ENCODE data around the gene BOLA1.

Gene BOLA1

DNA sequence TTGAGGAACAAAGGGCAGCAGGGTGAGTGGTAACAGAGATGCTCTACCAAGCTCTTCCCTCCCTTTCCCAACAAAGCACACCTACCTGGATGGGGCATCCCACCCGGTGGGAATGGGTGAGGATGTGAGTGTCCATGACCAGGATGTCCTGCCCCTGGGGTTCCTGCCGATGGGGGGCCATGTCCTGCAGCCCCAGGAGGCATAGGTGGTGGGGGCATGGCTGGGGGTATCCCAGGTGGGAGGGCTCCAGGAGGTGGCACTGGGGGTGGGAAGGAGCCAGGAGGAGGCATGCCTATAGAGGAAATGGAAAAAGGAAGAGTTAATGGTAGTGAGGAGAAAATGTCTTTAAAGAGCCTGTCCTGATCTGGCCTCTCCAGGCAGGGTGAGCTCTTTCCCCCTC lies 26.4 kb downstream of the BOLA1 start:
- H3K4me3 ChIP-seq (ENCODE audit: low read depth, low read length): no peak overlapping the region
- TF ChIP-seq, protein P1, sequence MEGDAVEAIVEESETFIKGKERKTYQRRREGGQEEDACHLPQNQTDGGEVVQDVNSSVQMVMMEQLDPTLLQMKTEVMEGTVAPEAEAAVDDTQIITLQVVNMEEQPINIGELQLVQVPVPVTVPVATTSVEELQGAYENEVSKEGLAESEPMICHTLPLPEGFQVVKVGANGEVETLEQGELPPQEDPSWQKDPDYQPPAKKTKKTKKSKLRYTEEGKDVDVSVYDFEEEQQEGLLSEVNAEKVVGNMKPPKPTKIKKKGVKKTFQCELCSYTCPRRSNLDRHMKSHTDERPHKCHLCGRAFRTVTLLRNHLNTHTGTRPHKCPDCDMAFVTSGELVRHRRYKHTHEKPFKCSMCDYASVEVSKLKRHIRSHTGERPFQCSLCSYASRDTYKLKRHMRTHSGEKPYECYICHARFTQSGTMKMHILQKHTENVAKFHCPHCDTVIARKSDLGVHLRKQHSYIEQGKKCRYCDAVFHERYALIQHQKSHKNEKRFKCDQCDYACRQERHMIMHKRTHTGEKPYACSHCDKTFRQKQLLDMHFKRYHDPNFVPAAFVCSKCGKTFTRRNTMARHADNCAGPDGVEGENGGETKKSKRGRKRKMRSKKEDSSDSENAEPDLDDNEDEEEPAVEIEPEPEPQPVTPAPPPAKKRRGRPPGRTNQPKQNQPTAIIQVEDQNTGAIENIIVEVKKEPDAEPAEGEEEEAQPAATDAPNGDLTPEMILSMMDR (IDR thresholded peaks at IDR 0.05; ENCODE audit: low read depth, low read length): no peak

DNA sequence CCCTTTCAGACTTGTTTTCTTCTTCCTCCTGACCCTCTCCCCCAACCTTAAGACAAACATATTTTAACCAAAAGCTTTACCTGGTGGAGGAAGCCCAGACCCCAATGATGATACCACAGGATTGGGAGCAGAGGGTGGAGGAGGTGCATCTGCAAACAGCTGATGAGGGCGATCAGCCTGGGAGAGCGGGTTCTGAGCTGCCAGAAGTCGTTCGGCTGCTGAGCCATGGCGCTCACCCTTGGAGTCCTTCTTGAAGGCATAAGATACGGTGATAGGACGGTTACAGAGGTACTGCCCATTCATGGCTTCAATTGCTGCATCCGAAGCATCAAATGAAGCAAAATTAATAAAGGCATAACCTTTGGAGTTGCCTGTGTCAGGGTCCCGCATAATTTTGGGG lies 26.9 kb downstream of the BOLA1 start:
- TF ChIP-seq, protein P1 (IDR thresholded peaks at IDR 0.05; ENCODE audit: low read depth, low read length): no peak
- H3K4me3 ChIP-seq (ENCODE audit: low read depth, low read length): peak overlapping the region; percentile 82; the same call in 1 of the 2 replicates

DNA sequence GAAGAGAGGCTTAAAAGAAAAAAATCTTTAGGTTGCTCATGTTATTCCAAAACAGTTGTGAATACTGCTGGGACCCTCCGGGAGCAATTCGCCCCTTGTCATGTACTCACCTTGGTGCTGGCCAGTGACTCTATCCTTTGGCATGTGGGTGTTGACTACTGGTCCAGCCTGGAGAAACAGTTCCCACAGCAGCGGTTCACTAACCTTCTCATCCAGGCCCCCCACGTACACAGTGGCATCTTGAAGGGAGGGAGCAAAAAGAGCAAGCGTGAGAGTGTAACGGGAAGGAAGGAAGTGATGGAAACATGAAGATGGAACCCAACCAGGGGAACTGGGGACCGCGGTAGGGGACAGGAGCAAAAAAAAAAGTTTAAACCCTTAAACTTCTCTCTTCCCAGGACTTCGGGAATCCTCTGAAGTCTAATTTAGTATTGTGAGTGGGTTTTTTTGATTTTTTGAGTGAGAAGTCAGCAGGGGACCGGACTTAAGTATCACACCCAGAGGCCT lies 27.7 kb downstream of the BOLA1 start:
- H3K4me3 ChIP-seq (ENCODE audit: low read depth, low read length): peak overlapping the region; percentile 82
- TF ChIP-seq, protein P1 (IDR thresholded peaks at IDR 0.05; ENCODE audit: low read depth, low read length): no peak

DNA sequence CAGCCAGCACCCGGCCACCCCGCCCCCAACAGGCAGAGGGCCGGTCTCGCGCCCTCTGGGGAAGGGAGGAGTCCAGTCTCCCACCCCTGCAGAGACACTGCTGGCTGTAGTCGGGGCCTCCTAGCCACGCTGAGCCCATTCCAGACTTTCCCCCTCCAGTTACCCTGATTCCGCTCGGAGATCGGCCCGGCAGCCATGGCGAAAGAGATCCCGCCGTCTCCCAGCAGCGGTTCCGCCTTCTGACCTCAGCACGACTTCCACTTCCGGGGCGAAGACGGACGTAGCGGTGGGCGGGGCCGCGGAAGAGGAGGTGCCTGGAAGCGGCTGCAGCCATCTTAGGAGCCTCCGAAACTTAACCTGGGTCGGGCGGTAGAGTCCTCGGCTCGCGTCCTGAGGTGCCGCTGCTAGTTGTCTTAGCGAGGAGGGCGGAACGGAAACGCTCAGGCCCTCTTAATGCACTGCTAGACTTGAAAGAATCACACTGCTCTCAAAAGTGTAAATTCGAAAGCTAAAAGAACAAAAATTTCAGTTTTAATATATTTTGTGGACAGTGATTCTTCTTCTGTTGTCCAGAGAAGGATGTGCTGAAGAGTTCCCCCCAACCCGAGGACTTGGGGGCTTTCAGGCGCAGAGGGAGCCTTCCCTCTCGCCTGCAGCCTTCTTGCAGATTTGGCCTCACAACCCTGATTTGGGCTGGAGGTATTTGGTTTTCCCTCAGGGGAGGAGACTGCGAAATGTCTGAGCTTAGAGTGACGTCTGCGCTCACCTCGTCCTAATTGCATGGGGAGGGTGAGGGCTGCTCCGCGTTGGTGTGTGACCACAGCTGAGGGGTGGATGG lies 28.4 kb downstream of the BOLA1 start, which contains the start of gene SF3B4:
Gene SF3B4, minus strand, starts transcription at position 241 of the 838 bp plus-strand sequence. Its CDS starts 44 bp downstream, at position 197.
- peak within 1 kb of the TSS; percentile 82 for H3K4me3 ChIP-seq (ENCODE audit: low read depth, low read length)
- TF ChIP-seq, protein P1 (IDR thresholded peaks at IDR 0.05; ENCODE audit: low read depth, low read length): no peak

DNA sequence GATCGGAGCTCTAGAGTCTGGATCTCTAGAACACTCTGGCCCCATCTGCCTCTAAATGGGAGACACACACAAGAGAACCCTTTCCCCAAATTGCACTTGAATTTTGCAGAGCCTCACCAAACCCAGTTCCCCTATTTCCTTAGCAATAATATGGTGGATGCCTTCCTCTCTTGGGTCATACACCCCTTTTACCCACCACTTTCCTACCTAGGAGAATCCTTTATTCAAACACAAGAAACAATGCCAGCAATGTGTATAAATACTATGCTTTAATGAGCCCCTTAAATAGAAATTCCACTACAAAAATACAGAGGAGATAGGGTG lies 29.0 kb downstream of the BOLA1 start:
- H3K4me3 ChIP-seq (ENCODE audit: low read depth, low read length): peak overlapping the region; percentile 82
- TF ChIP-seq, protein P1 (IDR thresholded peaks at IDR 0.05; ENCODE audit: low read depth, low read length): no peak

DNA sequence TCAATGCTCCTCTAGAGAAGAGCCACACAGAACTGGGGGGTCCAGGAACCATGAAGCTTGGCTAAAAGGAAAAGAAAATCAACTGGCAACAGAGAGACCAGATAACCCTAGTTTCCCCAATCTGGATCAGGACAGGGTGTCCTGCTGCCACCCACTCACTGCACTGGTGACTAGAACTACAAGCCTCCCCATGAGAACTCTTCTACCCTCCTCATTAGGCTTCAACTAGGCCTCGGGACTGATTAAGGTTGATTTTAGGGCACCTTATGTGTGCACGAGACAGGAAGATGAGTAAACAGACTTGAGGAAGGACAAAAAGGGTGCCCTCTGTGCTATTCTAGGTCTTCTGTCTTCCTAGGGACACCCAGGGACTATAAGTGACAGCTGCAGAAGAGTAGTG lies 30.5 kb downstream of the BOLA1 start:
- TF ChIP-seq, protein P1 (IDR thresholded peaks at IDR 0.05; ENCODE audit: low read depth, low read length): no peak
- no peak overlapping the region for H3K4me3 ChIP-seq (ENCODE audit: low read depth, low read length)

DNA sequence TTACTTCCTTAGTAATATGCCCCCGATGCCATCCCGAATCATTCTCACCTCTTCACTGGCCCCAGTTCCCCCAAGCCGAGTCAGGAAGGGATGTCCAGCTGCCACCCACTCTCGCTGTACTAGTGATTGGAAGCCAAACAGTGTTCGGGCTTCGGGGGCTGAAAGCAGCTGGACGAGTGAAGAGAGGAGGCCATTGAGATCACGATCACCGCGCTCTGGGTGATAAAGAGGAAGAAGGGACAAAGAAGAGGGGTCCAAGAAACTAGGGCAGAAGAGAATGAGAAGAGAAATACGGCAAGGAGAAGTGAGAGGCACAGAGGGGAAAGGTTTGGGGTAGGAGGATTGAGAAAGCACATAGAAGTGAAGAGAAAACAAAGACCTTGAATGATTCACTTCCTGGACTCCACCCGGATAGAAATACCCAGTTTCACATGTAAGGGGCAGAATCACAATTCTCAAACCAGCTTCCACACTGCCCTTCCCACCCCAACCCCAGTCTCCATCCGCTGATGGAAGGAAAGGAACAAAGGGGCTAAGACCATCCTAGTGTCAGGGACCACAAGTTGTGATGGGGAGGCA lies 31.9 kb downstream of the BOLA1 start:
- no peak overlapping the region for H3K4me3 ChIP-seq (ENCODE audit: low read depth, low read length)
- TF ChIP-seq, protein P1 (IDR thresholded peaks at IDR 0.05; ENCODE audit: low read depth, low read length): no peak

Measured in WI38 (cell line).